OCI-LY3 (cell line): ENCODE measurements around the gene NRXN3.

Source experiments
- EZH2phosphoT487 ChIP-seq: fragments of 200-600 bp; shearing (Covaris generic); IDR thresholded peaks from 2 replicates; pipeline ENCODE4 v1.6.1; 2018; ENCODE audit warnings: antibody characterized with exemption, mixed run types, low read depth
- TF ChIP-seq, protein P1 (sequence below): fragments of 200-600, 300-600 bp; sonication (generic); IDR thresholded peaks from 2 replicates; pipeline ENCODE4 v1.5.1; 2014; ENCODE audit warnings: antibody characterized with exemption, low read length, low read depth

DNA sequence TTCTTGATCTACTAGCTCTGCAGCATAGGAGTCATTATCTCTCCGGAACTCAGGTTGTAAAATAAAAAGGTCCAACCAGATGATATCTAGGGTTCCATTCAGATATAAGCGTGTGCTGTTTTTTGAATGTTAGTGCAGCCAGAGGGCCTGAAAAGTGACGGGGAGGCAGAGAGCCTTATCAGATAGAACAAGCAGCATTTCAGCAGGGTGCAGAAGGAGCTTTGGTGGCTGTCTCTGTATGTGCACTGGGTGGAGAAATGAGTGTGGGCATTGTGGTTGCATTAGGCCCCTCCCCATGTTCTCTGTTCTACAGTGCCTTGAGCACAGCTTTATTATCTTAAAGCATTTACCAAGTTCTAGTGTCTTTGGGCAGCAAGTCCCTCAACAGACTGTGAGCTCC is 275.1 kb downstream of the NRXN3 start:
- TF ChIP-seq, protein P1, sequence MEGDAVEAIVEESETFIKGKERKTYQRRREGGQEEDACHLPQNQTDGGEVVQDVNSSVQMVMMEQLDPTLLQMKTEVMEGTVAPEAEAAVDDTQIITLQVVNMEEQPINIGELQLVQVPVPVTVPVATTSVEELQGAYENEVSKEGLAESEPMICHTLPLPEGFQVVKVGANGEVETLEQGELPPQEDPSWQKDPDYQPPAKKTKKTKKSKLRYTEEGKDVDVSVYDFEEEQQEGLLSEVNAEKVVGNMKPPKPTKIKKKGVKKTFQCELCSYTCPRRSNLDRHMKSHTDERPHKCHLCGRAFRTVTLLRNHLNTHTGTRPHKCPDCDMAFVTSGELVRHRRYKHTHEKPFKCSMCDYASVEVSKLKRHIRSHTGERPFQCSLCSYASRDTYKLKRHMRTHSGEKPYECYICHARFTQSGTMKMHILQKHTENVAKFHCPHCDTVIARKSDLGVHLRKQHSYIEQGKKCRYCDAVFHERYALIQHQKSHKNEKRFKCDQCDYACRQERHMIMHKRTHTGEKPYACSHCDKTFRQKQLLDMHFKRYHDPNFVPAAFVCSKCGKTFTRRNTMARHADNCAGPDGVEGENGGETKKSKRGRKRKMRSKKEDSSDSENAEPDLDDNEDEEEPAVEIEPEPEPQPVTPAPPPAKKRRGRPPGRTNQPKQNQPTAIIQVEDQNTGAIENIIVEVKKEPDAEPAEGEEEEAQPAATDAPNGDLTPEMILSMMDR: no peak
- TF ChIP-seq EZH2phosphoT487: no peak
